Stimulated activated CD4-positive, alpha-beta T cell treated with anti-CD3 and anti-CD28 coated beads, Interleukin-2, amount 100 ng/mL, for 4 hours (primary cell): ENCODE measurements around the gene TEAD4.

Experiments used
- DNase-seq: peaks from one replicate; pipeline ENCODE4 v3.0.0-alpha.2; 2020; ENCODE audit warnings: low read depth

TEAD4 gene

GRCh38 chr12:2959192-2959504 is at the start of gene TEAD4:
TEAD4 (plus strand) TSS chr12:2959397.
- DNase-seq = no peak

DNA sequence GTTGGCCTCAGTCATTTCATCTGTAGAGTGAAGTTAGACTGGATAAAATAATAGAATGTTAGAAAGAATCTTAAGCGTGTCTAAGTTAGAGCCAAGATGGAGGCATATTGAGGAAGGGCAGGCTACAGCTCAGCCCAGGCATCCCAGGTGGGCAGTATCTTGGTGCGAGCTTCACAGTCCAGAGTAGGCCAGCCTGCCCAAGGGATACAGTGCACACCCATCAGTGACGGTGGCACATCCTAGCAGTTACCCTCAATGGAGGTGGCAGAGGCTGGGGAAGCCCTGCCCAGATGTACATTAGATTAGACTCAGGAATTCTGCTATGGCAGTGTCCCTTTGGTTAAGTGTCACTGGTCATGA is 47.0 kb upstream of the TEAD4 start:
- no peak for DNase-seq

DNA sequence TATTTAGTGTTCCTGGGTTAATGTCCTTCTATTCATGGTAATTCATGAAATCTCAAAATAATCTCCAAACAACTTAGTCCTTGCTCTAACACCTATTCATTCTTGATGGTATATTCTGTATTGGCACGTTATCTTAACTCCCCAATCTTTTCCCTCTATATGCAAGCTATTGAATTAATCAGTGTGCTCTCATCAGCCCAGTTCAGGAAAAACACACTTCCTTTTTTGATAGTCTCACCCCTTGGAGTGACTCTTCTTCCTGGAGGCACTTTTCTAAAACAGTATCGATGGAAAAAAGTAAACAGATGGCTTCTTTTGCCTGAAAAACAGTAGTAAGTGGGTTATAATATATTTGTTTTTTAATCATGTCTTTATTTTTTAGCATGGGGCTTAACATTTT is 39.9 kb upstream of the TEAD4 start:
- DNase-seq = no peak

DNA sequence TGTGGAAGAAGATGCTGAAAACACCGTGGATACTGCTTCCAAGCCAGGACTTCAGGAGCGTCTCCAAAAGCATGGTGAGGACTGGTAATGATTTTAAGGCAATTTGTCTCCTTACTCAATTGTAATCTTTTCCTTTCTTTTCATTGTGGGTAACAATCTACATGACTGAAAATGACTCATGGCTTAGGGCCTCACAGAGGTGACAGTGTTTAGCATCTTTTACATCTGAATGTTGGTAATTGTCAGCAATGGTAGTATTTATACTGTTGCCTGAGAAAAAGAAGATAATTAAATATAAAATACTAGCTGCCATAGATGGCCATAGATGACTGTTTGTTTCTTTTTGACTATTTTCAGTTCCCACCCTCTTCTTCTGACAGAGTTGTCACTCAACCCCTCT is 36.9 kb upstream of the TEAD4 start:
- DNase-seq = no peak

- DNase-seq = no peak
These were observed 36.1 kb upstream of the TEAD4 start for GRCh38 chr12:2923057-2923456.

GRCh38 chr12:2924019-2924418 is 35.2 kb upstream of the TEAD4 start:
- no peak for DNase-seq

- no peak for DNase-seq
These were observed 33.7 kb upstream of the TEAD4 start for GRCh38 chr12:2925322-2925995.

DNA sequence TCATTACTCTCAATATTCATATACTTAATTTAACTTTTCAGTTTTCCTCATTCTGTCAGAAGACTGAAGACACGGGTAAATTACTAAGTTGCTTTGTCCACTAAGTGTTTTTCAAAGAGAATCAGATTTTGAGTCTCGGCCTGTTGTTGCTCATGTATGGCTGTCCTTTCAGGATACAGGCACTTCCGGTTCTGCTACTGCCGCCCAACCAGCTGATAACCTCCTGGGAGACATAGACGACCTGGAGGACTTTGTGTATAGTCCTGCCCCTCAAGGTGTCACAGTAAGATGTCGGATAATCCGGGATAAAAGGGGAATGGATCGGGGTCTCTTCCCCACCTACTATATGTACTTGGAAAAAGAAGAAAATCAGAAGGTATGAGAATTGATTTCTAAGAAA is 28.3 kb upstream of the TEAD4 start:
- no peak for DNase-seq

GRCh38 chr12:2933586-2933985 is 25.6 kb upstream of the TEAD4 start:
- no peak for DNase-seq

GRCh38 chr12:2934371-2934770 is 24.8 kb upstream of the TEAD4 start:
- DNase-seq = no peak

- no peak for DNase-seq
These were observed 22.9 kb upstream of the TEAD4 start for GRCh38 chr12:2936301-2936700.

DNA sequence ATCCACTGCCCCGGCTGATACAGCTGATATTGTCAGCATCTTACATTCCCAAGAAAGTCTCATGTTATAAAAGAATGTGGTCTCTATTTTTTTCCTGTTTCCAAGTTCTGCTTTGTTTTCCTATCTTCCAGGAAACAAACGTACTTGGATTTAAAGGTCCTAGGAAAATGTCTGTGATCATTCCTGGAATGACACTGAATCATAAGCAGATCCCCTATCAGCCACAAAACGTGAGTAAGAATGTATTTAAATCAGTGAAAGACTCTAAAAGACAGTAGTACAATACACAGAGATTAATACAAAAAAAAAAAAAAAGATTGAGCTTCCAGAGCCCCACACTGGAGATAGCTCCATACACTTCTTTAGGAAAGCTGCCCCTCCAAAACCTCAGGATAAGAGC is 21.7 kb upstream of the TEAD4 start:
- DNase-seq = no peak

GRCh38 chr12:2939191-2939590 is 20.0 kb upstream of the TEAD4 start:
- DNase-seq = no peak

DNA sequence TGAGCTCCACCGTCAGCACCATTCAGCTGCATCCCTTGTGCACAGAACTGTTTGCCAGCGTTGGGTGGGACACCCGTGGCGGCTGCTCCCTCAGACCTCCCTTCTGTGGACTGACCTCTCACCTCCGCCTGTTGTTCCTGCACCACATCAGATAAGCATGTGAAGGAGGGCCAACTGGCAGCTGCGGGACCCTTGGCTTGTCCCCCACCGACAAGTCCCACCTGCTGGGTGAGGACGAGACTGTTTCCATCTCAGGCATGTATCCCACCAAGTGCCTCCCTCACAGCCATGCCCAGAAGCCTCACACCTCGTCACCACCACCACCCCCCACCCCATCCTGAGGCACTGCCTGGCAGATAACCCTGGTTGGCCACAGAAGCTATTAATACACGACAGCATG is 18.6 kb upstream of the TEAD4 start:
- no peak for DNase-seq

DNA sequence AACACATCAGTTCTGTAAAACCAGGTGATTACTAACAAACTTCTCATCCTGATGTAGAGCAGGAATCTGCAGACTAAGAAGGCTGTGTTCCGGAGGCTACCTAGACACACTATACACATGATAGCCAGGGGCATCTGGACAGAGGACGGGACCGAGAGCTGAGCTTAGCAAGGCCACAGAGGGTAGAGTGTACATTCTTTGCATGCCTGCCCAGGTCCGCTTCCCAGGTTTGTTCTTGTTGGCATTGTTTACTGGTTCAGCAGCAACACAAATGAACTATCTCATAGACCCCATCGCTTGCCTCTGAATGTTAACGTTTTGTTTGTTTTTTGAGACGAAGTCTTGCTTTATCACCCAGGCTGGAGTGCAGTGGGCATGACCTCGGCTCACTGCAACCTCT is 17.7 kb upstream of the TEAD4 start:
- DNase-seq = no peak

- peak; percentile 19 for DNase-seq
These were observed 14.7 kb upstream of the TEAD4 start for GRCh38 chr12:2944401-2945047.

- DNase-seq = no peak
These were observed 9.8 kb upstream of the TEAD4 start for GRCh38 chr12:2949411-2949810.

DNA sequence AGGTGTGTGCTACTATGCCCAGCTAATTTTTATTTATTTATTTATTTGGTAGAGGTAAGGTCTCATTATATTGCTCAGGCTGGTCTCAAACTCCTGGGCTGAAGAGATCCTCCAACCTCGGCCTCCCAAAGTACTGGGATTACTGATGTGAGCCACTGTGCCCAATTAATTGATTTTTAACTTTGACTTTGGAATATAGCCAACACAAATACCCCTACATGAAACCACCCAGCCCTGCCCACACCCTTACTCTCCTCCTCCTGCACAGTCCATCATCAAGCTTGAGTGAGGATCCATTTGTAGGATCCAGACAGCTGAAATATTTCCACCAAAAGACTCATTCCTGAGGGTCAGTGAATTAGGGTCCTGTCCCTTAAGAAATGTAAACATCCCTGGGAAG is 3.3 kb upstream of the TEAD4 start:
- DNase-seq = no peak

DNA sequence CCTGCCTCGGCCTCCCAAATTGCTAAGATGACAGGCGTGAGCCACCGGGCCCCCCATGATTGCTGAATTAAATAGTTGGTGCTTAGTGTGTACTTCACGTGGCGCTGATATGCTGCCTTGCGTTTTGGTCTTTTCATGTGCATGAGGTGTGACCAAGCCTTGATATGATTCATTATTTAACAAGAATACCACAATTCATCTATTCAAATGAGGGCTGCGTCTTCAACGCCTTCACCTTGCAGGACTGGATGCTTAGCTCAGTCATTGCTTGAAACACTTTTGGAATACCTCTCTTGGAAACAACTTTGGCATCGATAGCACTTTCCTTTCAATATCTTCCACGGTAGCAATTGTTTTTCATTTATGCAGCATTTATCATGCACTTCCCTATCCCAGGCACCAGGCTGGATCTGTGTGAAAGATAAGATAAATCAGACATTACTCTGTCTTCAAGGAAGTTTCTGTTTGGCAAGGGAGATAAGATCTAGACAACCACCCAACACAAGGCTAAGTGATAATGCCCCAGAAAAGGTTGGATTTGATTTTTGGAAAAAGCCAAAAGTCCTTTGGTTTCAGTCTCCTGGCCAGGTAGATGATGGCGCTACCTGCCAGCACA is 1.3 kb upstream of the TEAD4 start:
- DNase-seq = no peak

- no peak for DNase-seq
These were observed 585 bp upstream of the TEAD4 start for GRCh38 chr12:2958432-2959191.

DNA sequence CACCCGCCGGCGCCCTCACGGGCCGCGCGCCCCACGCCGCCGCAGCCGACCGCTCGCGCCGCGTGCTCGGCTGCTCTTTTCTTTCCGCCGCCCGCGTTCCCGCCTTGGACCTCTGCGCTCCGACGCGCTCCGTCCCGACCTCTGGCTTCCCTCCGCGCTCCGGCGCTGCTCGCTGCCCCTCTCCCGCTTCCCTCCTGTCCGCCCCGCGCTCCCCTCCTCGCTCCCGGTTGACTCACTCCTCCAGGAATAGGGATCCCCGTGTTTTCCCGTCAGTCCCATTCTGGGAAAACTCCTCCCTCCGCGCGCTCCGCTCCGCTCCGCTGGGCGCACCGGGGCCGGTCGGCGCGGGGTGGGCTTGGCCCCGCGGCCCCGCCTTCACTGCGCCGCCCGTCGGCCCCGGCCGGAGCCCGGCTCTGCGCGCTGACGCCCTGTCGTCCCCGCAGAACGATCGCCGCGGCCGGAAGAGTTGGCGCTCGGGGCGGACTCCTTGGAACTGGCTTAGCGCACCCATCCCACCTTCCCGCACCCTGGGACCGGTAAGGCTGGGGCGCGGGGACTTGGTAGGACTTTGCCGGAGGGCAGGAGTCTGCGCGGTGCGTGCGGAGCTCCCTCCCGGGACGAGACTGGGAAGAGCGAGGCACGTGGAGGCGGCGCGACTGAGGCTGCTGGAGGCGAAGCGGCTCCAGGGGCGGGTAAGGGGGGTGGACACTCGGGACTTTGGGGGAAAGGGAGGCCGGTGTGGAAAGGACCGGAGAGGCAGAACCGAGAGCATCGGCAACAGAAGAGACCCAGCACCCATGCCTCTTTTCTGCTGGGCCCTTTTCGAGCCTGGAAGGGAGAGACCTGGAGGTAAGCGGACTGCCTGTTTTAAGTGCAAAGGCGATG is 550 bp downstream of the TEAD4 start:
- DNase-seq = no peak

GRCh38 chr12:2960390-2960956 is 1.3 kb downstream of the TEAD4 start:
- DNase-seq = peak; percentile 12
